Endodermal cell (in vitro differentiated cells): ENCODE data around the gene PWWP2A. TPM values are rescaled to one million over a fixed set of nuclear protein-coding genes. Genes with fewer than 3 reads are reported as not detected.

ENCODE experiments used
- DNase-seq: peaks from one replicate; pipeline ENCODE4 v3.0.0-alpha.2; 2017
- H3K27ac ChIP-seq: 2 replicates; pipeline ENCODE4 v1.5.1; 2013; ENCODE audit warnings: mild to moderate bottlenecking, low read depth, low read length, moderate library complexity
- H3K27me3 ChIP-seq: 2 replicates; pipeline ENCODE4 v1.6.1; 2013; ENCODE audit warnings: mild to moderate bottlenecking, low read length, moderate library complexity; ENCODE audit not compliant: insufficient read depth, control insufficient read depth, poor library complexity, severe bottlenecking
- H3K36me3 ChIP-seq: 2 replicates; pipeline ENCODE4 v1.7.0; 2013; ENCODE audit warnings: mild to moderate bottlenecking, low read length, moderate library complexity; ENCODE audit not compliant: control insufficient read depth, insufficient read depth
- H3K4me1 ChIP-seq: one replicate; pipeline ENCODE4 v1.7.0; 2013; ENCODE audit warnings: low read length; ENCODE audit not compliant: control insufficient read depth, insufficient read depth
- H3K4me3 ChIP-seq: 2 replicates; pipeline ENCODE4 v1.5.1; 2013; ENCODE audit warnings: mild to moderate bottlenecking, low read length, moderate library complexity
- H3K9ac ChIP-seq: 2 replicates; pipeline ENCODE4 v1.6.1; 2013; ENCODE audit warnings: mild to moderate bottlenecking, low read length, moderate library complexity; ENCODE audit not compliant: poor library complexity, severe bottlenecking; ENCODE audit errors: extremely low read depth
- H3K9me3 ChIP-seq: 2 replicates; pipeline ENCODE4 v1.6.1; 2013; ENCODE audit warnings: mild to moderate bottlenecking, low read length, moderate library complexity; ENCODE audit not compliant: control insufficient read depth
- H3K27ac Mint-ChIP-seq: 2 replicates; pipeline ENCODE4 v1.8.0; 2020; ENCODE audit warnings: mixed read lengths
- H3K27me3 Mint-ChIP-seq: 2 replicates; pipeline ENCODE4 v1.8.0; 2021; ENCODE audit warnings: mild to moderate bottlenecking, mixed read lengths; ENCODE audit not compliant: insufficient read depth
- H3K36me3 Mint-ChIP-seq: 2 replicates; pipeline ENCODE4 v1.8.0; 2020; ENCODE audit warnings: low read depth, mixed read lengths
- H3K4me1 Mint-ChIP-seq: 2 replicates; pipeline ENCODE4 v1.8.0; 2020; ENCODE audit warnings: mixed read lengths
- H3K4me3 Mint-ChIP-seq: 2 replicates; pipeline ENCODE4 v1.8.0; 2020; ENCODE audit warnings: mild to moderate bottlenecking, moderate library complexity, mixed read lengths
- H3K9me3 Mint-ChIP-seq: 2 replicates; pipeline ENCODE4 v1.8.0; 2020; ENCODE audit warnings: mild to moderate bottlenecking, mixed read lengths
- CTCF ChIP-seq: fragments of 200-600 bp; sonication (generic); conservative IDR thresholded peaks from 2 replicates; pipeline ENCODE4 v1.5.0; 2021; ENCODE audit warnings: antibody characterized with exemption, mild to moderate bottlenecking
- WGBS, 2 experiments: methylation state at CpG; one replicate each; pipeline versions ENCODE4 v1.1.5 to v1.1.7; 2013; ENCODE audit warnings: missing lambda C conversion rate in 2 of 2, mixed read lengths in 1 of 2; ENCODE audit not compliant: insufficient coverage in 1 of 2, insufficient read length in 1 of 2; 5-methylcytosine and 5-hydroxymethylcytosine counted together
- total RNA-seq, 2 donors: library from RNA; stranded (reverse); fragmentation: NEBNext Ultra II Directional in 1 of 2; extraction: Animal tissue kit (Norgen Biotek cat#: 25700) in 1 of 2; gene quantifications; 2 replicates in 1 of 2; 3 replicates in 1 of 2; pipeline ENCODE4 v1.2.1, GENCODE V29; 2021

Gene PWWP2A
- total RNA-seq, 2 donors from 2014 or later: 51.0 to 52.6 TPM

GRCh38 chr5:160061770-160062169, 57.5 kb downstream of the PWWP2A start:
- peaks cover 32% of the 10 kb centered on the region for H3K36me3 Mint-ChIP-seq
- H3K9me3 Mint-ChIP-seq: peaks cover 6% of the 10 kb centered on the region
- WGBS, 2 experiments: 67 to 90% methylated on average over 1 to 3 of the region's 3 CpGs
- TF ChIP-seq CTCF: no peak
- peaks cover 14% of the 10 kb centered on the region for H3K4me1 Mint-ChIP-seq
- Histone ChIP-seq H3K9ac (no peak overlapping the region), H3K27me3 (no peaks in the 10 kb centered on the region), H3K4me1 (peaks cover 7% of the 10 kb centered on the region), H3K9me3 (peaks cover 4% of the 10 kb centered on the region), H3K27ac (no peak overlapping the region), H3K4me3 (no peak overlapping the region), H3K36me3 (peaks cover 67% of the 10 kb centered on the region)
- H3K27me3 Mint-ChIP-seq: no peaks in the 10 kb centered on the region
- peak; percentile 80 for DNase-seq
- no peak overlapping the region for H3K4me3 Mint-ChIP-seq
- no peak overlapping the region for H3K27ac Mint-ChIP-seq

GRCh38 chr5:160060001-160060400, 59.2 kb downstream of the PWWP2A start:
- Histone ChIP-seq H3K4me3 (no peak overlapping the region), H3K36me3 (peaks cover 66% of the 10 kb centered on the region), H3K9ac (no peak overlapping the region), H3K27me3 (no peaks in the 10 kb centered on the region), H3K27ac (no peak overlapping the region), H3K4me1 (peaks cover 3% of the 10 kb centered on the region), H3K9me3 (peaks cover 4% of the 10 kb centered on the region)
- H3K36me3 Mint-ChIP-seq: peaks cover 47% of the 10 kb centered on the region
- 96% methylated on average over 4 of the region's 4 CpGs for WGBS, 2 experiments
- H3K27ac Mint-ChIP-seq: no peak overlapping the region
- H3K9me3 Mint-ChIP-seq: peaks cover 6% of the 10 kb centered on the region
- no peaks in the 10 kb centered on the region for H3K27me3 Mint-ChIP-seq
- no peak for DNase-seq
- no peak for TF ChIP-seq CTCF
- no peak overlapping the region for H3K4me3 Mint-ChIP-seq
- peaks cover 8% of the 10 kb centered on the region for H3K4me1 Mint-ChIP-seq

- H3K36me3 ChIP-seq: peaks cover 85% of the 10 kb centered on the region
- H3K4me3 ChIP-seq: no peak overlapping the region
- TF ChIP-seq CTCF: no peak
- H3K4me1 ChIP-seq: no peaks in the 10 kb centered on the region
- H3K27me3 ChIP-seq: no peaks in the 10 kb centered on the region
- no peak overlapping the region for H3K27ac ChIP-seq
- no peaks in the 10 kb centered on the region for H3K27me3 Mint-ChIP-seq
- no peaks in the 10 kb centered on the region for H3K4me1 Mint-ChIP-seq
- WGBS, 2 experiments: 96 to 100% methylated on average over 3 to 4 of the region's 4 CpGs
- peaks cover 4% of the 10 kb centered on the region for H3K9me3 ChIP-seq
- H3K27ac Mint-ChIP-seq: no peak overlapping the region
- DNase-seq: no peak
- no peak overlapping the region for H3K9ac ChIP-seq
- H3K9me3 Mint-ChIP-seq: peaks cover 6% of the 10 kb centered on the region
- no peak overlapping the region for H3K4me3 Mint-ChIP-seq
- peaks cover 61% of the 10 kb centered on the region for H3K36me3 Mint-ChIP-seq
Measured at GRCh38 chr5:160057256-160057655, 62.0 kb downstream of the PWWP2A start.
